ENCODE data around the gene EMX2. TPM values are rescaled to one million over a fixed set of nuclear protein-coding genes. Genes with fewer than 3 reads are reported as not detected.

The EMX2 gene
- total RNA-seq, 4 donors from 2014 or later, result 2.0 to 9.7 (median 2.5) TPM

- peak overlapping the region; percentile 36 for H3K4me3 ChIP-seq
- H3K9me3 ChIP-seq, result no peaks in the 10 kb centered on the region
- peaks cover 61% of the 10 kb centered on the region for H3K27me3 ChIP-seq
- H3K36me3 ChIP-seq, result no peaks in the 10 kb centered on the region
- TF ChIP-seq POLR2AphosphoS5 (IDR thresholded peaks at IDR 0.05) (no peak), POLR2A (IDR thresholded peaks at IDR 0.05) (no peak), EP300 (IDR thresholded peaks at IDR 0.05) (no peak)
- TF ChIP-seq, protein P1, sequence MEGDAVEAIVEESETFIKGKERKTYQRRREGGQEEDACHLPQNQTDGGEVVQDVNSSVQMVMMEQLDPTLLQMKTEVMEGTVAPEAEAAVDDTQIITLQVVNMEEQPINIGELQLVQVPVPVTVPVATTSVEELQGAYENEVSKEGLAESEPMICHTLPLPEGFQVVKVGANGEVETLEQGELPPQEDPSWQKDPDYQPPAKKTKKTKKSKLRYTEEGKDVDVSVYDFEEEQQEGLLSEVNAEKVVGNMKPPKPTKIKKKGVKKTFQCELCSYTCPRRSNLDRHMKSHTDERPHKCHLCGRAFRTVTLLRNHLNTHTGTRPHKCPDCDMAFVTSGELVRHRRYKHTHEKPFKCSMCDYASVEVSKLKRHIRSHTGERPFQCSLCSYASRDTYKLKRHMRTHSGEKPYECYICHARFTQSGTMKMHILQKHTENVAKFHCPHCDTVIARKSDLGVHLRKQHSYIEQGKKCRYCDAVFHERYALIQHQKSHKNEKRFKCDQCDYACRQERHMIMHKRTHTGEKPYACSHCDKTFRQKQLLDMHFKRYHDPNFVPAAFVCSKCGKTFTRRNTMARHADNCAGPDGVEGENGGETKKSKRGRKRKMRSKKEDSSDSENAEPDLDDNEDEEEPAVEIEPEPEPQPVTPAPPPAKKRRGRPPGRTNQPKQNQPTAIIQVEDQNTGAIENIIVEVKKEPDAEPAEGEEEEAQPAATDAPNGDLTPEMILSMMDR (IDR thresholded peaks at IDR 0.05), result no peak
- no peak overlapping the region for H3K27ac ChIP-seq
- peaks cover 25% of the 10 kb centered on the region for H3K4me1 ChIP-seq
- no peak for DNase-seq (ENCODE audit: low spot score in 2 of 2)
- WGBS, result 17% methylated on average over 11 of the region's 13 CpGs
Observed at GRCh38 chr10:117552701-117553141, 10.2 kb downstream of the EMX2 start.

DNA sequence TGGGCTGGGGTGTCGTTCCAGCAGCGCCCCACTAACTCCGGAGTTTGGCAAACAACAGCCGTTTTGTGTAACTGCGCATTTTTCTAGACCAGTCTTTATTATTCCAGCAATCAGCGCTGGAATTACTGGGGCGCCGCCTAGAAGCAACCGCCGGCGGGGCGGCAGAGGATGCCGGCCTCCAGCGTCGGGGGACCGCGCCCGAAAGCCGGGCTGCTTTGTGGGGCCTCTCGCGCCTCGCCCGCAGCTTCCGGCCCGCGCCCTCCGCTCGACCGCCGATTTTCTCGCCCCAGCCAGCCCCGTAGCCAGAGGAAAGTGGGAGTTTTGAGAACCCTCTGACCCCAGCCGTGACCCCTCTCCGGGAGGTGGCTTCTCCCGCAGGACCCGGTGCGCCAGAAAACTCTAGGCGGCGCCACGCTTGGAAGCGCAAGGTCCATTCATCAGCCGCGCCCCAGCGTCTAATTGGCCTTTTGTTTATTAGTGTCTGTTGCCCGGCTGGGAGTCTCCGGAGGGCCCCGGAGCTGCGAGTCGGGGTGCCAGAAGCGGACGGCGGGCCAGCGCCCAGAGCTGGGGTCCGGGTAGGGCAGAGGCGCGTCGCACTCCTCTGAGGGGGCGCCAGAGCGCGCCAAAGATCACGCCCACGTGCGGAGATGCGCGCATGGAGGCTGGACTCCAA, 10.7 kb downstream of the EMX2 start:
- no peak for TF ChIP-seq EP300 (IDR thresholded peaks at IDR 0.05)
- no peak for TF ChIP-seq POLR2A (IDR thresholded peaks at IDR 0.05)
- TF ChIP-seq, protein P1 (IDR thresholded peaks at IDR 0.05), result peak in 1 of 2 donors; percentile 20
- 3% methylated on average over 11 of the region's 65 CpGs for WGBS
- DNase-seq (ENCODE audit: low spot score in 2 of 2), result peak in 1 of 2 donors; percentile 75

GRCh38 chr10:117553815-117554172, 11.2 kb downstream of the EMX2 start:
- 47% methylated on average over 17 of the region's 19 CpGs for WGBS
- no peaks in the 10 kb centered on the region for H3K36me3 ChIP-seq
- peaks cover 56% of the 10 kb centered on the region for H3K27me3 ChIP-seq
- peak overlapping the region; percentile 36 for H3K4me3 ChIP-seq
- H3K9me3 ChIP-seq, result no peaks in the 10 kb centered on the region
- H3K4me1 ChIP-seq, result peaks cover 24% of the 10 kb centered on the region
- H3K27ac ChIP-seq, result no peak overlapping the region
- no peak for TF ChIP-seq EP300 (IDR thresholded peaks at IDR 0.05)
- TF ChIP-seq POLR2A (IDR thresholded peaks at IDR 0.05), result no peak
- TF ChIP-seq, protein P1 (IDR thresholded peaks at IDR 0.05), result no peak
- TF ChIP-seq POLR2AphosphoS5 (IDR thresholded peaks at IDR 0.05), result no peak
- no peak for DNase-seq (ENCODE audit: low spot score in 2 of 2)

More for the DNA sequence above, 10.7 kb downstream of the EMX2 start:
- Histone ChIP-seq H3K27me3 (peaks cover 56% of the 10 kb centered on the region), H3K4me3 (peak overlapping the region; percentile 36), H3K4me1 (peaks cover 24% of the 10 kb centered on the region), H3K36me3 (no peaks in the 10 kb centered on the region), H3K9me3 (no peaks in the 10 kb centered on the region), H3K27ac (no peak overlapping the region)

DNA sequence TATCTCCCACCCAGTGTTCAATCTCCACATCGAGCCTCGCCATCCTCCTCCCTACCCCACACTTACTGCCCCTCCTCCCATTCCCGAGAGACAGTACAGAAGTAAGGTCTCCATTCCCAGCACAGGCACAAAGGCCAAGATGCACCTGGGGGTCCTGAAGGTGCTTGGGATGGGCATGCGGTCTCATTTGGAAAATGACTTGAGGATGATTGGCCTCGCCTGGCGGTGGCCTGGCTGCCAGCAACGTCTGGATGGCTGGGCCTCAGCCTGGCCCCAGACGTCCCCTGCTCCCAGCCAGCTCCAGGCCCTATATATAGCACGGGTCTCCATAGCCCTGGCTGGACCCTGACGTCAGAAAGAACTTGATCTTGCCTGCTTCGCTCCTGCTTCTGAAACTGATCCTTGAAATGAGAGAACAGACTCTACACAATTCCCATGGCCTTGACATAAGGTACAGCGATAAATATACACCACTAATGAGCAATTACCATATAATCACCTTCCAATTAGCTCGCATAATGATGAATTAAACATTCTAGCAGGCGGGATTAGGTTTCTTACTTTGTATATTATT, 11.8 kb downstream of the EMX2 start:
- Histone ChIP-seq H3K4me1 (peaks cover 24% of the 10 kb centered on the region), H3K4me3 (no peak overlapping the region), H3K27ac (no peak overlapping the region), H3K9me3 (no peaks in the 10 kb centered on the region), H3K27me3 (peaks cover 56% of the 10 kb centered on the region), H3K36me3 (no peaks in the 10 kb centered on the region)
- TF ChIP-seq POLR2AphosphoS5 (IDR thresholded peaks at IDR 0.05), result no peak
- no peak for DNase-seq (ENCODE audit: low spot score in 2 of 2)
- 78% methylated on average over 10 of the region's 14 CpGs for WGBS

- WGBS, result 66% methylated on average over 12 of the region's 12 CpGs
- peaks cover 24% of the 10 kb centered on the region for H3K4me1 ChIP-seq
Observed at GRCh38 chr10:117555017-117555416, 12.5 kb downstream of the EMX2 start.

More at GRCh38 chr10:117555017-117555416, 12.5 kb downstream of the EMX2 start:
- peaks cover 56% of the 10 kb centered on the region for H3K27me3 ChIP-seq
- TF ChIP-seq POLR2AphosphoS5 (IDR thresholded peaks at IDR 0.05) (no peak), POLR2A (IDR thresholded peaks at IDR 0.05) (no peak), EP300 (IDR thresholded peaks at IDR 0.05) (no peak)
- TF ChIP-seq, protein P1 (IDR thresholded peaks at IDR 0.05), result no peak
- no peak for DNase-seq (ENCODE audit: low spot score in 2 of 2)
- H3K9me3 ChIP-seq, result no peaks in the 10 kb centered on the region
- no peak overlapping the region for H3K27ac ChIP-seq
- H3K4me3 ChIP-seq, result no peak overlapping the region
- no peaks in the 10 kb centered on the region for H3K36me3 ChIP-seq
